ENCODE data around the gene SMARCC1.

The SMARCC1 gene

GRCh38 chr3:47791193-47791855 is 9.6 kb upstream of the SMARCC1 start:
- DNase-seq (ENCODE audit: extremely low read depth, low read depth) = no peak
- no peak overlapping the region for H3K4me3 ChIP-seq (replicated peaks; ENCODE audit: low read depth, low read length)
- TF ChIP-seq CTCF (IDR thresholded peaks at IDR 0.05; ENCODE audit: low read depth, low read length, missing control alignments) = no peak

- no peak for TF ChIP-seq CTCF (IDR thresholded peaks at IDR 0.05; ENCODE audit: low read depth, low read length, missing control alignments)
- no peak for DNase-seq (ENCODE audit: extremely low read depth, low read depth)
- H3K4me3 ChIP-seq (replicated peaks; ENCODE audit: low read depth, low read length) = no peak overlapping the region
Measured at GRCh38 chr3:47783673-47784072, 2.0 kb upstream of the SMARCC1 start.

- TF ChIP-seq CTCF (IDR thresholded peaks at IDR 0.05; ENCODE audit: low read depth, low read length, missing control alignments) = no peak
- DNase-seq (ENCODE audit: extremely low read depth, low read depth) = no peak
- H3K4me3 ChIP-seq (replicated peaks; ENCODE audit: low read depth, low read length) = peak overlapping the region; percentile 75
Measured at GRCh38 chr3:47782446-47783308, 984 bp upstream of the SMARCC1 start.

GRCh38 chr3:47780741-47781684 is 680 bp downstream of the SMARCC1 start:
- TF ChIP-seq CTCF (IDR thresholded peaks at IDR 0.05; ENCODE audit: low read depth, low read length, missing control alignments) = no peak
- peak overlapping the region; percentile 75 for H3K4me3 ChIP-seq (replicated peaks; ENCODE audit: low read depth, low read length)
- DNase-seq (ENCODE audit: extremely low read depth, low read depth) = no peak

GRCh38 chr3:47778746-47779145 is 2.9 kb downstream of the SMARCC1 start:
- peak overlapping the region; percentile 75 for H3K4me3 ChIP-seq (replicated peaks; ENCODE audit: low read depth, low read length)
- no peak for DNase-seq (ENCODE audit: extremely low read depth, low read depth)
- no peak for TF ChIP-seq CTCF (IDR thresholded peaks at IDR 0.05; ENCODE audit: low read depth, low read length, missing control alignments)

- H3K4me3 ChIP-seq (replicated peaks; ENCODE audit: low read depth, low read length) = no peak overlapping the region
- no peak for DNase-seq (ENCODE audit: extremely low read depth, low read depth)
- no peak for TF ChIP-seq CTCF (IDR thresholded peaks at IDR 0.05; ENCODE audit: low read depth, low read length, missing control alignments)
Measured at GRCh38 chr3:47772788-47773187, 8.9 kb downstream of the SMARCC1 start.
